Measurements from ENCODE around the gene SPTBN4.

DNA sequence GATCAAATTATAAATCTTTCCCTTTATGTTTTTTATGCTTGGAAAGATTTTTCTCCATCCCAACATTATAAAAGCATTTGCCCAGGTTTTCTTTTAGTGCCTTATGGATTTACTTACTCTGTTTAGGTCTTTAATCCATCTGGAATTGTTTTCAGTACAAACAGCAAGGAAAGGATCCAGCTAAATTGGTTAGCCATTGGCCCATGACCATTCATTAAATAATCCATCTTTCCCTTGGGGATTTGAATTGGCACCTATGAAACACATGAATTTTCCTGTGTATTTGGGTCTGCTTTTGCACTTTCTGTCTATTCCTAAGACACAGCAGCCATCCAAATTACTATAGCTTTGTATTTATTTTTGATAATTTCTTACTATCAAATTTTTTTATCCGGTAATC, 81.0 kb downstream of the SPTBN4 start:
- TF ChIP-seq, protein P1, sequence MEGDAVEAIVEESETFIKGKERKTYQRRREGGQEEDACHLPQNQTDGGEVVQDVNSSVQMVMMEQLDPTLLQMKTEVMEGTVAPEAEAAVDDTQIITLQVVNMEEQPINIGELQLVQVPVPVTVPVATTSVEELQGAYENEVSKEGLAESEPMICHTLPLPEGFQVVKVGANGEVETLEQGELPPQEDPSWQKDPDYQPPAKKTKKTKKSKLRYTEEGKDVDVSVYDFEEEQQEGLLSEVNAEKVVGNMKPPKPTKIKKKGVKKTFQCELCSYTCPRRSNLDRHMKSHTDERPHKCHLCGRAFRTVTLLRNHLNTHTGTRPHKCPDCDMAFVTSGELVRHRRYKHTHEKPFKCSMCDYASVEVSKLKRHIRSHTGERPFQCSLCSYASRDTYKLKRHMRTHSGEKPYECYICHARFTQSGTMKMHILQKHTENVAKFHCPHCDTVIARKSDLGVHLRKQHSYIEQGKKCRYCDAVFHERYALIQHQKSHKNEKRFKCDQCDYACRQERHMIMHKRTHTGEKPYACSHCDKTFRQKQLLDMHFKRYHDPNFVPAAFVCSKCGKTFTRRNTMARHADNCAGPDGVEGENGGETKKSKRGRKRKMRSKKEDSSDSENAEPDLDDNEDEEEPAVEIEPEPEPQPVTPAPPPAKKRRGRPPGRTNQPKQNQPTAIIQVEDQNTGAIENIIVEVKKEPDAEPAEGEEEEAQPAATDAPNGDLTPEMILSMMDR (conservative IDR thresholded peaks at IDR 0.05): no peak
- TF ChIP-seq EZH2 (IDR thresholded peaks at IDR 0.05; ENCODE audit: low read depth): no peak

Measured in PC-9 (cell line).